ENCODE measurements around the gene FAM156A.
"Not testable (repeated sequence)": the region's sequence is repeated elsewhere in the genome, so short reads cannot be mapped to it uniquely, and the experiment has no call there.

FAM156A gene

DNA sequence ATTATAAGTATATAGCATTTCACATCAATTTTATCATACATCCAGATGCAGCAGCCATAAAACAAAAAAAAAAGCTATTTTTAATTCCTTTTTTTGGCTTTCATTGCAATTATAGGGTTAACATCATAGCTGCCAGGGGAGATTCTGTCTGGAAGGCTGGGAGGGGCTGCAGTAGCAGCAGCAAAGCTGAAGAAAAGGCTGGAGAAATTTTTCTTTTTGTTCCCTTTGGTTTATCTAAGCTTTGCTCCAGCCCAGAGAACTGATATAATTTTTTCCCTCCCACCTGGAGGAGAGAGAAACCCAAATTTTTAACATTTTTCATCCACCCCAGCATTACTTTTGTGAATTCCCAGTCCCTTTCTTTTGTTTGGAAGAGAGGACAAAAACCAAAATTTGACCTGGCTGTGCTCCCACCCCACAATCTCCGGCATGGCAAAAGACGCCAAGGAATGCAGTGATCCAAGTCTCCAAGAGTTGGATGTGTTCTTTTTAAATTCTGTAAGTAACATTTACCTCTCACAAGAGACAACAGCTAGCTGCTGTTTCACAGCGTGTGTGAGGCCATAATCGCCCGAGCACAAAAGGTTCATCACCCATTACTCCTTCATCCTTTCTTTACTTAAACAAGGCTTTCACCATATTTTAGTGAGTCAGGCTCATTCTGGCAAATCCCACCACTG is 25.1 kb upstream of the FAM156A start:
- DNase-seq (ENCODE audit: low spot score): no peak
- POLR2A ChIA-PET (ENCODE audit: low non-redundant PET): no interaction called here
- H3K27ac ChIP-seq: no peak overlapping the region
- CTCF ChIA-PET: interaction anchor here (0.7 to 0.9 kb wide), 2 partner anchors 67 to 347 kb away, joined by 3 to 7 read pairs; no protein-coding TSS in a partner anchor
- TF ChIP-seq CTCF (conservative IDR thresholded peaks at IDR 0.05; ENCODE audit: low read depth): no peak

DNA sequence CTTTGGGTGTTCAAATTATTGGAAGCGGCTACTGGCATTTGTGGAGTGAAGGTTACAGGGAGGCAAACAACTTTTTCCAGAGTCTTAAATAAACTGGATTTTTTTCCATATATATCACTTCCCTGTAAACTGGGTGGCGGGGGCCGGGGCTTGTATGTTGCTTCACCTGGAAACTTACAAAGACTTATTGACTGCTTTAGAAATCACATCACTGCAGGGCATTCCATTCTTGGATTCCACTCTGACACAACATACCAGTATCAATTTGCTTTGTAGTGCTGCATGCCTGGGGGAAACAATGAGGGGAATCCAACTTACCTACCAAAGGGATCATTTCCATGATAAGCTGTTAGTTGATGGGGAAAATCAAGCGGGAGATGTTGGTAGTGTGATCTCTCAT is 21.7 kb upstream of the FAM156A start:
- no peak for TF ChIP-seq CTCF (conservative IDR thresholded peaks at IDR 0.05; ENCODE audit: low read depth)
- no peak for DNase-seq (ENCODE audit: low spot score)
- ChIA-PET POLR2A (ENCODE audit: low non-redundant PET) (no interaction called here), CTCF (no interaction called here)
- no peak overlapping the region for H3K27ac ChIP-seq

GRCh38 chrX:52979568-52979967 is 21.2 kb upstream of the FAM156A start:
- DNase-seq (ENCODE audit: low spot score): no peak
- POLR2A ChIA-PET (ENCODE audit: low non-redundant PET): no interaction called here
- no peak for TF ChIP-seq CTCF (conservative IDR thresholded peaks at IDR 0.05; ENCODE audit: low read depth)
- no peak overlapping the region for H3K27ac ChIP-seq
- CTCF ChIA-PET: no interaction called here

DNA sequence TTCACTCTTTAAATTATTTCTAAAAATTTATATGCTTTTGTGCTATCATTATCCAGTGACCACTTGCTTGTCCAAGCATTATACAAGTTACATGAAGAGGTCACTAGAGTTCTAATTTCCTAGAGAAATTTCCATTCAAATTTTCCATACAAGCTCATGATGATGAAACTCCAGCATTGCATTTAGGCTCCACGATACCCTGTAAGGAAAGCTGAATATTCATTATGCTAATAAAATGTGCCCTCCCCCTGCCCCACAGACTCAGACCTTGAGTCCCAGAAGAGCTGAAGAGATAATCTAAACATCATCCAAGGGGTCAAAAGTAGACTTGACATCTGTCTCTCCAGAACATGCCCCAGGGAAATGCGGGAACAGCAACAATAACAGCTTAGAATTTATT is 19.6 kb upstream of the FAM156A start:
- H3K27ac ChIP-seq: no peak overlapping the region
- no peak for DNase-seq (ENCODE audit: low spot score)
- POLR2A ChIA-PET (ENCODE audit: low non-redundant PET): no interaction called here
- CTCF ChIA-PET: no interaction called here
- TF ChIP-seq CTCF (conservative IDR thresholded peaks at IDR 0.05; ENCODE audit: low read depth): no peak

DNA sequence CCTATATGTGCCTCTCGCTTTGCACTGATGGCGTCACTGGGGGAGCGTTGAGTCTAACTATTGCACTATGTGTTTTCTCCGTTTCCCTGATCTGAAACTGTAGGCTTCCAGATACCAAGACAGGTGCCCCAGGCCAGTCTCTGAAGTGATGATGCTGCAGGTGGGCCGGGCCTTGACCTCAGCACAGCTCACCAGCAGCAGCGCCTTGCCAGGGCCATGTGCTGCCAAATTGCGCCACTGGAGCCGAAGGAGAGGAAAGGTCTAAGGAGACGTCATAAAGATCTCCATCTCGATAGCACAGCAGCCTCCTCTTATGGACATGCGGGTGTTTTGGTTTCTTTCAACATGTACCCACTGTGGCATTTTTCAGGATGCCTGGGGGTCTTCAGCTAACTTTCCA is 17.3 kb upstream of the FAM156A start:
- H3K27ac ChIP-seq; POLR2A ChIA-PET (ENCODE audit: low non-redundant PET); DNase-seq (ENCODE audit: low spot score); CTCF ChIA-PET: not testable (repeated sequence)

DNA sequence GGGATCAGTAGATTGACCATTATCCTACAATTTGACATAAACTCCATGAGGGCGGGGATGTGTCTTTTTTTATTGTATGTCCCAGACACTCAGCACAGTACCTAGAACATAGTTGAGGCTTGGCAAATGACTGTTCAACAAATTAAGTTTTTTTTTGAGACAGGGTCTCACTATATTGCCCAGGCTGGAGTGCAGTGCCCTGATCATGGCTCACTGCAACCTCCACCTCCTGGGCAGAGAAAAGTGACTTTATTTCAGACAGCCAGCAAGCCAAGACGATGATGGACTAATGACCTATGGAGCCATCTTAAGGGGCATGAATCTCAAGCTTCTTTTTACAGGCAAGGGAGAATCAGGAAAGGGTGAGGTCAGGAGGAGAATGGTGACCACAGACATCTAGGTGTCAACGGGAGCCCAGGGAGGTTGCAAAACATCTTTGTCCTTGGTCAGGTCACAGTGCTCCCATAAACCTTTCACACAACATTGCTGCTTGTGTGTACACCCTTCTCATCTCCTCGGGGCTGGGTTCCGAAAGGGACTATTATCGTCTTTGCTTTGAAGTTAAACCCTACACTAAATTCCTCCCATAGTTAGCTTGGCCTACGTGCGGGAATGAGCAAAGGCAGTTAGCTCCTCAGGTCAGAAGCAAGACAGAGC is 16.1 kb upstream of the FAM156A start:
- POLR2A ChIA-PET (ENCODE audit: low non-redundant PET); H3K27ac ChIP-seq; CTCF ChIA-PET; DNase-seq (ENCODE audit: low spot score): not testable (repeated sequence)

DNA sequence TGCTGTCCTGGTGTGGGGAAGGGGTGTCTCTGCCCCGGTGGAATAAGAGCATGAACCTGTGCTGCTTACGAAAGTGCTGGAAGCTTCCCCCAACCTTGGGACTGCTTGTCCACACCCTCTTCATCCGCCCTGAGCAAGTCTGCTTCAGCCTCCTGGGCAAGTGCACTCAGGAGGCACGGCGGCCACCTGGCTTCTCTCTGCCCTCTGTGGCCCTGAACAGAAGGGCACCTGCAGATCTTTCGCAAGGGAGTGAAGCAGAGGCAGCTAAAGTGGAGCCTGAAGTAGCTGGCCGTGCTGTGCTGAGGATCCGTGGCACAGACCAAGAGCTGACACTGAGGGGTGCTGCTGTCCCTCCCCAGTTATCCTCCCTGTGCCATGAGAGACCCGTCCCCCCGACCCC is 9.6 kb upstream of the FAM156A start:
- H3K27ac ChIP-seq; POLR2A ChIA-PET (ENCODE audit: low non-redundant PET); CTCF ChIA-PET; DNase-seq (ENCODE audit: low spot score): not testable (repeated sequence)

DNA sequence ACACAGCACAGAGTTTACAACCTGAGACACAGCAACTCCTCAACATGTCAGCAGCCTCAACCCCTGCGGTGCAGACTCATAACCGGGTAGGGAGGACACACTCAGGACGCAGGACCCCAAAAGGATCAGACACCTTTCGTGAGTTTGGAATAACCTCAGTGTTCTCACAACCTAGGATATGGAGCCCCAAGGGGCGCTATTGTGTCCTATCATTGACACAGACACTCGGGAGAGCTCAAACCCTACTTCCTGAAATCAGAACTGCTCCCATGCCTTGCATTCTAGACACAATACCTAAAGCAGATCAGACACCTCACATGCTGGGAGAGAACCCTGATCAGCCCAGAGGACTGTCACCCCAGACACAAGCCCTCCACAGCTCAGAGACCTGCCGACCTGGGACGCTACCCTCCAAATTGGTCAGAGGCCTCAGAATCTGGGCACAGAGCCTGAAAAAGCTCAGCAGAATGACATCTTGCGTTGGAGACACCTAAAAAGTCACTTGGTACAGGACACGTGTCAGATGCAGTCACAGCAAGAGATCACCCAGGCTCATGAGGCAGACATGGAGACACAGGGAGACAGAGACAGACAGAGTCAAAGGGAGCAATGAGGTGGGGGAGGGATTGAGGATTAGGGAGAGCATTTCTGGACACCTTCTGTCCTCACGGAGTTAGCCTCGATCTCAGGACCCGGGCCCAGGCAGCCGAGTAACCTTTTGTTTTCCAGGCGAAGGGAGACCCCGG is 8.8 kb upstream of the FAM156A start:
- DNase-seq (ENCODE audit: low spot score); H3K27ac ChIP-seq; CTCF ChIA-PET; POLR2A ChIA-PET (ENCODE audit: low non-redundant PET): not testable (repeated sequence)

GRCh38 chrX:52958961-52959360 is 643 bp upstream of the FAM156A start:
- DNase-seq (ENCODE audit: low spot score); POLR2A ChIA-PET (ENCODE audit: low non-redundant PET): not testable (repeated sequence)

GRCh38 chrX:52949884-52950283 is 8.4 kb downstream of the FAM156A start:
- POLR2A ChIA-PET (ENCODE audit: low non-redundant PET); DNase-seq (ENCODE audit: low spot score); H3K27ac ChIP-seq; CTCF ChIA-PET: not testable (repeated sequence)

More at GRCh38 chrX:52958961-52959360, 643 bp upstream of the FAM156A start:
- CTCF ChIA-PET, H3K27ac ChIP-seq: not testable (repeated sequence)

GRCh38 chrX:52949325-52949724 is 9.0 kb downstream of the FAM156A start:
- H3K27ac ChIP-seq; CTCF ChIA-PET; DNase-seq (ENCODE audit: low spot score): not testable (repeated sequence)

GRCh38 chrX:52948265-52948664 is 10.1 kb downstream of the FAM156A start:
- POLR2A ChIA-PET (ENCODE audit: low non-redundant PET); H3K27ac ChIP-seq; CTCF ChIA-PET; DNase-seq (ENCODE audit: low spot score): not testable (repeated sequence)

More at GRCh38 chrX:52949325-52949724, 9.0 kb downstream of the FAM156A start:
- POLR2A ChIA-PET (ENCODE audit: low non-redundant PET): not testable (repeated sequence)

DNA sequence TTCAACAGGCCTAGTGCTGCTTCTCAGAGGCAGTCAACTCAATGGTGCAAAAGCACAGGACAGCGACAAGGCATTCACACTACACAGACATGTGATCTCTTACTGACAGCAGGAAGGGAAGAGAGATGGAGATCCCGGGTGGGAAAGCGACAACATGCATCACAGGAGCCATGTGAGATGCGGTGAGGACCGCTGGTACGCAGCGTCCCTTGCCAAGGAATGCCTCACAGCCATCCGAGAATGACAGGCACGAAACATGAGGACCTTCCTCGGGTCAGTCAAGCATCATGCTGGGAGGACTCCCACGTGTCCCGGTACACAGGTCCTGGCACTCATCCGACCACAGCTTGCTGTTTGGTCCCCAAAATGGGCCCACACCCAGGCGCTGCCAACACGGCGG is 10.8 kb downstream of the FAM156A start:
- DNase-seq (ENCODE audit: low spot score); H3K27ac ChIP-seq; CTCF ChIA-PET; POLR2A ChIA-PET (ENCODE audit: low non-redundant PET): not testable (repeated sequence)
